HEK293T (cell line): ENCODE measurements around the gene TBC1D22A.

Experiments
- CTCF ChIA-PET: fragments of 350-600 bp; formaldehyde crosslinking; extraction: SDS; loops from one replicate; lab custom pipeline; 2021; ENCODE audit warnings: antibody characterized with exemption, inconsistent platforms; lab: Yijun Ruan, JAX
- POLR2A ChIA-PET: fragments of 350-600 bp; formaldehyde crosslinking; extraction: SDS; loops from one replicate; lab custom pipeline; 2020; ENCODE audit warnings: antibody characterized with exemption, inconsistent platforms; lab: Yijun Ruan, JAX
- DNase-seq: peaks from one replicate; pipeline ENCODE4 v3.0.0; 2012; ENCODE audit warnings: mixed read lengths; ENCODE audit errors: extremely low spot score
- ARNT ChIP-seq: fragments of 450-650 bp; IDR thresholded peaks from 2 replicates; pipeline ENCODE4 v1.6.1; 2017; ENCODE audit warnings: mild to moderate bottlenecking
- BHLHE40 ChIP-seq: fragments of 450-650 bp; IDR thresholded peaks from 2 replicates; pipeline ENCODE4 v1.6.1; 2016; ENCODE audit warnings: mild to moderate bottlenecking, moderate library complexity, borderline replicate concordance
- CTBP1 ChIP-seq: fragments of 450-650 bp; IDR thresholded peaks from 2 replicates; pipeline ENCODE4 v1.6.1; 2016; ENCODE audit warnings: borderline replicate concordance
- ELF4 ChIP-seq: fragments of 450-650 bp; IDR thresholded peaks from 2 replicates; pipeline ENCODE4 v1.6.1; 2017; ENCODE audit warnings: antibody characterized with exemption
- FOXA1 ChIP-seq: fragments of 450-650 bp; IDR thresholded peaks from 2 replicates; pipeline ENCODE4 v1.6.1; 2016; ENCODE audit warnings: mild to moderate bottlenecking
- FOXK2 ChIP-seq: fragments of 450-650 bp; IDR thresholded peaks from 2 replicates; pipeline ENCODE4 v1.6.1; 2016; ENCODE audit warnings: mild to moderate bottlenecking
- FOXM1 ChIP-seq: fragments of 450-650 bp; IDR thresholded peaks from 2 replicates; pipeline ENCODE4 v1.6.1; 2017; ENCODE audit warnings: mild to moderate bottlenecking, borderline replicate concordance
- HDGF ChIP-seq: fragments of 450-650 bp; IDR thresholded peaks from 2 replicates; pipeline ENCODE4 v1.6.1; 2017; ENCODE audit warnings: antibody characterized with exemption, borderline replicate concordance
- L3MBTL2 ChIP-seq: fragments of 450-650 bp; conservative IDR thresholded peaks from 2 replicates; pipeline ENCODE4 v1.6.1; 2016; ENCODE audit warnings: mild to moderate bottlenecking
- LEF1 ChIP-seq: fragments of 450-650 bp; IDR thresholded peaks from 2 replicates; pipeline ENCODE4 v1.6.1; 2017; ENCODE audit warnings: mild to moderate bottlenecking, borderline replicate concordance
- NFRKB ChIP-seq: fragments of 450-650 bp; IDR thresholded peaks from 2 replicates; pipeline ENCODE4 v1.6.1; 2016; ENCODE audit warnings: mild to moderate bottlenecking, moderate library complexity
- SP1 ChIP-seq: fragments of 450-650 bp; IDR thresholded peaks from 2 replicates; pipeline ENCODE4 v1.6.1; 2017
- SUZ12 ChIP-seq: fragments of 450-650 bp; IDR thresholded peaks from 2 replicates; pipeline ENCODE4 v1.6.1; 2016; ENCODE audit warnings: mild to moderate bottlenecking
- TARDBP ChIP-seq: fragments of 450-650 bp; IDR thresholded peaks from 2 replicates; pipeline ENCODE4 v1.6.1; 2016
- ZNF384 ChIP-seq: fragments of 450-650 bp; IDR thresholded peaks from 2 replicates; pipeline ENCODE4 v1.6.1; 2016
- TF ChIP-seq, protein P1 (sequence below): fragments of 450-650 bp; IDR thresholded peaks from 2 replicates; pipeline ENCODE4 v1.6.1; 2016

The TBC1D22A gene

GRCh38 chr22:47146941-47147340 is 384.5 kb downstream of the TBC1D22A start:
- ChIA-PET POLR2A (no interaction called here), CTCF (no interaction called here)
- TF ChIP-seq BHLHE40 (no peak), SUZ12 (no peak), ZNF384 (no peak), FOXK2 (no peak), TARDBP (no peak), SP1 (no peak), ARNT (no peak)
- DNase-seq, result no peak

DNA sequence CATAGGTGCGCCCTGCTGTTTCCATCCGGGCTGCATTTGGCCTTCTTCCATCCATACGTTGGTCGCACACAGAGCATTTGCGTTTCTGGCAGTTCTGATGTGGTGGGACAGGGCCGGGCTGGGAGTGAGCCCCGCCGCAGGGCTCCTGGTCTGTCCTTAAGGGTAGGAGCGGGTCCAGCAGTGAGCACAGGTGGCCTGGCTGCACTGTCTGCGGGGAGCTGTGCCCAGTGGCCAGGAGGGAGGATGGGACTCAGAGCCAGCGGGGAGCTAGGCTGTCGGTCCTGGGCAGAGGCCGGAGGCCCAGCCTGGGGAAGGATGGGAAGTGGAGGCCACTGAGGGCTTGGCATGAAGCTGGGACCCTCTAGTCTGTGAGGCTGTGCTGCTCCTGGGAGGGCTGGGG is 385.1 kb downstream of the TBC1D22A start:
- DNase-seq, result no peak
- ChIA-PET CTCF (no interaction called here), POLR2A (no interaction called here)
- TF ChIP-seq ARNT, result no peak

DNA sequence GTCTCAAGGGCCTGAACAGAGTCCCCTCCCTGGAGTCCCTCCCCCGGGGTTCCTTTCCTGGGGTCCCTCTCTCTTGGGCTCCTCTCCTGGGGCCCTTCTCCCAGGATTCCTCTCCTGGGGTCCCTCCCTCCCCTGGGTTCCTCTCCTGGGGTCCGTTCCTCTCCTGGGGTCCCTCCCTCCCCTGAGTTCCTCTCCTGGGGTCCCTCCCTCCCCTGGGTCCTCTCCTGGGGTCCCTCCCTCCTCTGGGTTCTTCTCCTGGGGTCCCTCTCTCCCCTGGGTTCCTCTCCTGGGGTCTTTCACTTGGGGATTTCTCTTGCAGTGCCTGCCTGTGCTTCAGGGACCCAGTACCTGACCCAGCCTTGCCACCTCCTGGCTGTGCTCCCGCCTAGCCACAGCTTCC is 386.1 kb downstream of the TBC1D22A start:
- CTCF ChIA-PET, result no interaction called here
- TF ChIP-seq NFRKB (no peak), SP1 (no peak), FOXA1 (no peak), ARNT (no peak), FOXM1 (no peak), FOXK2 (no peak), TARDBP (no peak), SUZ12 (no peak), ZNF384 (no peak), ELF4 (no peak), HDGF (no peak)
- TF ChIP-seq, protein P1, sequence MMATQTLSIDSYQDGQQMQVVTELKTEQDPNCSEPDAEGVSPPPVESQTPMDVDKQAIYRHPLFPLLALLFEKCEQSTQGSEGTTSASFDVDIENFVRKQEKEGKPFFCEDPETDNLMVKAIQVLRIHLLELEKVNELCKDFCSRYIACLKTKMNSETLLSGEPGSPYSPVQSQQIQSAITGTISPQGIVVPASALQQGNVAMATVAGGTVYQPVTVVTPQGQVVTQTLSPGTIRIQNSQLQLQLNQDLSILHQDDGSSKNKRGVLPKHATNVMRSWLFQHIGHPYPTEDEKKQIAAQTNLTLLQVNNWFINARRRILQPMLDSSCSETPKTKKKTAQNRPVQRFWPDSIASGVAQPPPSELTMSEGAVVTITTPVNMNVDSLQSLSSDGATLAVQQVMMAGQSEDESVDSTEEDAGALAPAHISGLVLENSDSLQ, result no peak
- no peak for DNase-seq
- POLR2A ChIA-PET, result no interaction called here

GRCh38 chr22:47148956-47149728 is 386.7 kb downstream of the TBC1D22A start:
- DNase-seq, result no peak
- CTCF ChIA-PET, result no interaction called here
- POLR2A ChIA-PET, result no interaction called here
- TF ChIP-seq L3MBTL2, result no peak
- no peak for TF ChIP-seq HDGF
- TF ChIP-seq ARNT, result no peak
- TF ChIP-seq ELF4, result no peak
- TF ChIP-seq CTBP1, result no peak
- no peak for TF ChIP-seq FOXA1
- no peak for TF ChIP-seq BHLHE40
- TF ChIP-seq ZNF384, result no peak
- no peak for TF ChIP-seq SP1
- no peak for TF ChIP-seq LEF1
- TF ChIP-seq FOXM1, result no peak
- no peak for TF ChIP-seq TARDBP
- TF ChIP-seq NFRKB, result no peak
- no peak for TF ChIP-seq FOXK2
- TF ChIP-seq SUZ12, result no peak
- TF ChIP-seq, protein P1, result no peak

DNA sequence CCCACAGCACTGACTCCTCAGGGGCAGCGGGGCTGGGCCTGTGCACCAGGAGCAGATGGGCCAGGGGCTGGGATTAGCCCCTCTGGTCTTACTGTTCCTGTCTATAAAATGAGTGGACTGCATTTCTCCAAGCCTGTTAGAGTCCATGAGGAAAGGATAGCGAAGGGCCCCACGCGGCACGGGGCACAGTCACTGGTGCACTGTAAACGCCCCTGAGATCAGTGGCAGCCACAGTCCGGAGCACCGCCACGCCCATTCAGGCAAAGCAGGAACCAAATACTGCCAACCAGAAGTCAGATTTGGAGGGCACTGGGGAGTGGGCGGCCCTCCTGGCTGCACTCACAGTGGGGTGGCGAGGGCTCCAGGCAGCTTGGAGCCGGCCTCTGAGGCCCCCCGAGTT is 387.5 kb downstream of the TBC1D22A start:
- ChIA-PET POLR2A (no interaction called here), CTCF (no interaction called here)
- no peak for DNase-seq
- TF ChIP-seq FOXK2 (no peak), ELF4 (no peak), SUZ12 (no peak), SP1 (no peak), HDGF (no peak), ARNT (no peak), FOXA1 (no peak), TARDBP (no peak)

- ChIA-PET POLR2A (no interaction called here), CTCF (no interaction called here)
- DNase-seq, result no peak
- no peak for TF ChIP-seq ELF4
- TF ChIP-seq CTBP1, result no peak
- TF ChIP-seq TARDBP, result no peak
- TF ChIP-seq FOXA1, result no peak
- TF ChIP-seq FOXM1, result no peak
- TF ChIP-seq SUZ12, result no peak
- no peak for TF ChIP-seq LEF1
- no peak for TF ChIP-seq ARNT
- no peak for TF ChIP-seq NFRKB
- TF ChIP-seq SP1, result no peak
- no peak for TF ChIP-seq ZNF384
- TF ChIP-seq FOXK2, result no peak
- no peak for TF ChIP-seq L3MBTL2
- TF ChIP-seq BHLHE40, result no peak
- TF ChIP-seq HDGF, result no peak
- TF ChIP-seq, protein P1, result no peak
Measured at GRCh38 chr22:47150426-47150825, 388.0 kb downstream of the TBC1D22A start.

GRCh38 chr22:47151064-47151463 is 388.6 kb downstream of the TBC1D22A start:
- ChIA-PET POLR2A (no interaction called here), CTCF (no interaction called here)
- TF ChIP-seq L3MBTL2, result no peak
- no peak for TF ChIP-seq LEF1
- no peak for TF ChIP-seq SP1
- no peak for TF ChIP-seq ARNT
- no peak for TF ChIP-seq HDGF
- TF ChIP-seq TARDBP, result no peak
- TF ChIP-seq CTBP1, result no peak
- TF ChIP-seq, protein P1, result no peak
- no peak for TF ChIP-seq FOXA1
- TF ChIP-seq SUZ12, result no peak
- no peak for TF ChIP-seq BHLHE40
- TF ChIP-seq FOXM1, result no peak
- no peak for TF ChIP-seq ELF4
- no peak for DNase-seq
